Activated gamma-delta T cell treated with Interleukin-2 at 50 U/mL for 16 hours (primary cell): ENCODE results near the gene MEIS2.

Experiments used
- DNase-seq: peaks from one replicate; pipeline ENCODE4 v3.0.0-alpha.2; 2020

The MEIS2 gene

DNA sequence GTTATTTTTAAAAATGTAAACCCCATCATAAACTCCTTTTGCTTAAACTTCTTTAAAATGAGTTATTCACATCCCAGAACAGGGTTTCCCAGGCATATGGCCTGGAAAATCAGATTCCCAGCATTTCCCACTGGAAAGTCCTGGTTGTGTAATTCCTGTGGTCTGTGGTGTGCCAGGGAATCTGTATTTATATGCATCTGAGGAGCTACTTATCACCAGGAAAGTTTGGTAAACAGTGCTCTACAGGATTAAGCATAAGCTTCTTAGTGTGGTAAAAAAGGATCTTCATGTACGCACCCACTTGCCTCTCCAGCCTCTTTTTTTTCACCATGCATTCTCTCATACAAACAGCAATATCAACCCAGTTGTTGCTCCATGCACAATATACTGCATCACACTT is 28.2 kb downstream of the MEIS2 start:
- no peak for DNase-seq

DNA sequence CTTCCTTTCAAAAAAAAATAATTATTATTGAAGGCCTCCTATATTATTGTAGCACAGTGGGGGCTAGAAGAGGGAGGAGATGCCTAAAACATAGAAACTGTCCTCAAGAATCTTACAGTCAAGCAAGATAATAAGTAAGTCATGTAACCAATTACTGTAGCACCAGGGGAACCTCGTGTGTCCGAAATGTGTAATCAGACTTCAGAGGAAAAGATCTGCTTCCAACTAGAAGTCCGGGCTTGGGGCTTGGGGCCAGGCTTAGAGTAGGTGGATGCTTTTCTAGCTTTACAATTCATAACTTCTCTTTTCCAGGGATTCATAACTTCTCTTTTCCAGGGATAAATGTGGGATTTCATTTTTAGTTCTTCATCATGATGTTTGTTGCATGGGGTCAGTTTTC is 29.2 kb downstream of the MEIS2 start:
- DNase-seq, result no peak

DNA sequence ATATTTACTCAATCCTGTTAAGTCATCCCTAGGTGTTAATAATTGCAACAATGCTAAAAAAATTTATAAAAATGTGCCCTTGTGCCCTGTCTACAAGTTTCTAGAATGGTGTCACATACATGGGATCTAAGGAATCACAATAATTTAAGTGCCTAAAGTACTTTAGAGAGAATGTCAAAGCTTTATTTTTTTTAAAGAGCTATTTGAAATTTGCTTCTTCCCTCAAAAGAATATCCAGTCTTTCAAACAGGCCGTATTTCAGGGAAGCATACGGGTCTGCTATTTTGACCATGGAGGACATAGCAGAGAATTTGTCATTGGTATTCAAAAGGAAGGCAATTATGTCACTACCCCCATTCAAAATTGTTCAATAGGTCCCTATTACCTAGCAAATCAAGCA is 29.7 kb downstream of the MEIS2 start:
- DNase-seq, result no peak

DNA sequence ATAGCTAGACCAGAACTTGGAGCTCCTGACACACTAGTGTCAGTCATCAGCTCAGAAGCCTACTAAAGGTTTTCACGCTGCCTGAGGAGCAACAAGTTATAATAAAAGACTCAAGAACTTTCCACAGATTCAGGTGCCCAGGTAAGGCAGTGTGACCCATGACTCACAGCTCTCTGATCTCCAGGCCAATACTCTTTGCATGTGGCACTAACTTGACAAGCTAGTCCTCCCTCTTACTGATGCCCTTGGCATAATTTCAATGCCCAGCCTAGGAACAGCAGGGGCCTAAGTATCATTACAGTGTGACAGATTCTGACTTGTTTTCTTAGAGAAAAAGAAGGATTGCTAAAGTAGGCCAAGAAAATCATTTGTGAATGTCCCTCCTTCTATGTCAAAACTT is 38.4 kb downstream of the MEIS2 start:
- no peak for DNase-seq

DNA sequence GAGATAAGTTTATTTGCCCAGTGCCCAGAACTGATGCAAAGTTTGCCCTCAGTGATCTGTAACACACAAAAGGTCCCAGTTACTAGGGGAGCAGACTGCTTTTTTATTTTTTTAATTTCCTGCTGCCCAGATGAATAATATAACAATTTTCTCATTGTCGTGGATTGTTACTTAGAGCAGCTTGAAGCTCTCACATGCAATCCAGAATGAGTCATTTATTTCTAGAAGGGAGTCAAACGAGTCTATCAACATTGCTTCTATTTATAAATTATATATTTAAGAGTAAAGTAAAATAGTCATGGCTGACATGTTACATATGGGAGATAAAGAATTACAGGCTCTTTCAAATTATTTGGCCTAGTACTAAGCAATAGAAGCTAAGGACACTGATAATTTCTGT is 41.3 kb downstream of the MEIS2 start:
- DNase-seq, result no peak

DNA sequence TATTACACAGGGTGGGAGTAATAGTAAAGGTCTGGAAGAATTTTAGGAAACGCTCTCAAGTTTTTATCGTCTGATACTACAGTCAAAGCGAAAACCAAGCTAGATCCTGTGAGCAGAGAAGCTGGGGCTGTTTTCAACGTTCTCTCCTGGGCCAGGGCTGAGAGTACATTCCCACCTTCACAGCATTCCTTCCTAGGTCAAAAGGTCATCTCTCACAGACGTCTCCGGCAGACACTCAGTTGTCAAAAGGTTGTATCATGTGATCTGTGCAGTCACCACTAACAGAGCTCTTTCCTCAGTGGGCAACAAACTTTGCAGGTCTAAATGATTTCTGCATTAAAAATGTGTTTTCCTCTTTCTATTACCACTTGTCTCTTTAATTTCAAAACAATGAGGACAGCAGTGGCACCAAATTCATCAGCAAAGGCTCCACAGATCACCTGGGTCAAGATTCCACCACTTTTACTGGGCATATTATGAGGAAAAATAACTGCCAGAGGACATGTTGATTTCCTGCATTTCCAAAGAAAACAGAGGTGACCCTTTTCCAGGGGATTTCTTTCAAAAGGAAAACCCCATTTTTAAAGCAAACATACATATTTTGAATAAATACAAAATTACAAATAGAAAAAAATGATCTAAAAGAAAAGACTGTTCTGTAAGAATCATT is 41.9 kb downstream of the MEIS2 start:
- DNase-seq, result no peak

DNA sequence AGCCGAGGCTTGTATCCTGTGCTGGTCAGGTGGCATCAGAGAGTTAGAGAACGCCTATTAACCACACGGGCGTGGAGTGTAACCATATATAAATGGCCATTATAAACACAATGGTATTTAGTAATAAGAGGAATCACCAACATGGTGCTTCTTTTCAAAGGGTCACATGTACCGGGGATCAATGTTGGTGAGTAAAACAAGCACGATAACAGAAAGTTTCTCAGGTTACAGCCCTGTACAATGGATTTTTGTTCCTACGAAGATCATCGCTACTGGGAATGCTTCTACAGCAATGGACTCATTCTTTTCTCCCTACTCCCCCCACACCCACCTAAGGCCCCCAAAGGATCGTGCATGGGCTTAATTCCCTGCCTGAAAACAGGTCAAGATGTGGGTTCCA is 42.5 kb downstream of the MEIS2 start:
- DNase-seq, result no peak

DNA sequence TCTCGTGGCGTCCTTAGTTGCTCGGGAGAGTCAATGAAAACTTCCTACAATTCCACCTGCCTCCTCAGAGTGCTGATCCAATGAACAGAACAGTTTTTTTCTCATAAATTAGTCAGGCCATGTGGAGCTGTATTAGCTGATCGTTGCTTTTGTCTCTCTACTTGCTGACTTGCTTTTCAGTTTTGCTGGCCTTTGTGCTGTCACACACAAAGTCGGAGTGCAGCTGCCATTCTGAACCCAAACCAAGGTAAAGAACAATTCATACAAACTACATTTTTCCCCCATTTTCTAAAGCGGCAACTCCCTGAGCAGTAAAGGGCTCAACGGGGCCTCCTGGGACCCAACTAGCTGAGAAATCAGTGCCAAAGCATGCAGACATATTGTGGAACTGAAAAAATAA is 43.1 kb downstream of the MEIS2 start:
- no peak for DNase-seq

DNA sequence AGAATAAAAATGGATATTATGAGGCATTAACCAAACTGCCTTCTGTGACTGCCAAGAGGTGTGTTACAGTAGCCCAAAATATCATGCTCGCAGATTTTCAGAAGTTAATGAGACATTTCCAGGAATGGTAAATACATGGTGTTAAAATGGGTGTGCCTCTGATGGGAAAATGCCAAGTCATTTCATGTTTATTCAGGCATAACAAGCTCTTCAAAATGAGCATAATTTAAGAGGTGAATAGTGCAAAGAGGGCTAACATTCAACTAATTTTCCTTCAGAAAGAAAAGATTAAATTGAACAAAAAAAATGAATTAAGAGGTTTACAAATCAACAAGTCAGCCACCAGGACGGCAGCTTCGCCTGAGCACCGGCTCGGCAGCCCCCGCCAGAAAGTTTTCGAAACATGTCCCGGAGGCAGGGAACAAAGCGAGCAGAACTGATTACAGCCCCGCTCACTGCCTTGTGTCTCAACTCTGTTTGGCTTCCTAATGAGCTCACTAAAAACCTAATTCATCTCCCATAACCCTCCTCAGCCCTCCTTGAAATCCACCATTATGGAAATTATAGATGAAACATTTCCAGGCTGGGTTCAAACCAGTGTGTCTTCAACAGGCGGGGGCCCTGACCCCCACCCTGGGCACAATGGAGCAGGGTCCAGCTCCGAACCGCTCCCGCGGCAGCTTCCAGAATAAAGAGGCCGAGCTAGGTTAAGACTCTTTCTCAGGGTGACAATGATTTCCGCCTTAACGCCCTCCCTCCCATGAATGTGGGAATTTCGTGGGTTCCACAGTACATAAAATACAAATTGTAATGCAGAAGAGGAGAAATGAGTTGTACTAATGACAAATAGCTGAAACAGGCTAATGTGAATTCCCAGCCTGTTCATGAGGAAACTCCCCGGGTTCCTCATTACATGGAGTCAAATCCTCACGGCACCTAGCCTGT is 43.9 kb downstream of the MEIS2 start:
- no peak for DNase-seq

DNA sequence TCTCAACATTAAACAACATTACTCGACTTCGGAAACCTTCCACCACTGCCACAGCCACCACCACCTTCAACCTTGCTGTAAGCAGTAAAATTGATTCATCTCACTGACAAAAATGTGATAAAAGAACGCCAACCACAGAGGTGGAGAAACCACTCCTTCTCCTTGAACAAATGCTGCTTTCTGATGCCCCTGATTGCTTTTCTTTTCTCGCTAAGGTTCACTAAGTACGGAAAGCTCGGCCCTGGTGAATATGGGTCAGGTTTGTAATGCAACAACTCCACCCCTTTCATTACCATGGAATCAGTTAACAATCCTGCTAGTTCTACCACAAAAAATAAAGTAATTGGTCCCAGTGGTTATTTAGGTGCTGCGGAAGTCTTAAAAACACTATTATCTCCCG is 44.9 kb downstream of the MEIS2 start:
- no peak for DNase-seq

DNA sequence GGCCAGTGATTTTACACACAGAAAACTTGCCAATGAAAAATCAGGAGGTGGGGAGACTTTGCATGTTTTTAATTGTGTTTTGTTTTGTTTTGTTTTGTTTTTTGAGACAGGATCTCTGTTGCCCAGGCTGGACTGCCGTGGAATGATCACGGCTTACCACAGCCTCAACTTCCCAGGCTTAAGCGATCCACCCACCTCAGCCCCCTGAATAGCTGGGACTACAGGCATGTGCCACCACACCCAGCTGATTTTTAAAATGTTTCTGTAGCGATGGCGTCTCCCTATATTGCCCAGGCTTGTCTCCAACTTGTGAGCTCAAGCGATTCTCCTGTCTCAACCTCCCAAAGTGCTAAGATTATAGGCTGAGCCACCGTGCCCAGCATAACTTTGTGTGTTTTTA is 46.0 kb downstream of the MEIS2 start:
- DNase-seq, result no peak

DNA sequence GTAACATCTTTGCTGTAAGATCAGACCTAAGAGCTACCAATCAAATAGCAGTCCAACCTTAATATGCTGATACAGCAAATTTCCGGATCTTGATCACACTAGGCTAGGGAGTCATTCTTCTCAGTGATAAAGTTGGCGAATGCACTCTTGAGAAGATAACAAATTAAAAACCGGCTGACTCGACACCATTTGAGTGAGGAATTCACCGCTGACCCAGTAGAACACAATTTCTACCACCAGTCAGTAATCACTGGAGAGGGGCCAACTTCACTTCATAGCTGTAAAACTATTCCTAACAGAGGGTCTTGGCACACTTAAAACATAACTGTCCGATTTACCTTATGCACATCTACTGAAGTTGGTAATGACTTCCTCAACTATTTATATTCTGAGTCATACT is 47.2 kb downstream of the MEIS2 start:
- no peak for DNase-seq

DNA sequence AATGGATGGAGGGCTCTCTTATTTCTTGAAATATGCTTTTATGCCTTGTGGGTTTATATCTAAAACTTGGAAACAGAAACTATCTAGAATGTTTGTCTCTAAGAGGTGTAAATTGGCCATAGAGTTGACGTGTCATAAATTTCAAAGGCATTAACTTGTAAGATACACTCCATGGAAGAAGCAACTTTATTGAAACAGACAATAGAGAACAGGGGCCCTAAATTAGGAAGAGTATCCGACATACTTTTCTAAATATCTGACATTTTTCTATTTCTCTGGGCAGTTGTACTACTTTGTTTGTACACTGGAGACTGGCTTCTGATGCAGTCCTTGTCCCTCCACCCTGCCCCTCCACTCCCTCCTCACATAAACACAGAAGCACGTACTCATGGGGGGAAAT is 50.0 kb downstream of the MEIS2 start:
- no peak for DNase-seq

DNA sequence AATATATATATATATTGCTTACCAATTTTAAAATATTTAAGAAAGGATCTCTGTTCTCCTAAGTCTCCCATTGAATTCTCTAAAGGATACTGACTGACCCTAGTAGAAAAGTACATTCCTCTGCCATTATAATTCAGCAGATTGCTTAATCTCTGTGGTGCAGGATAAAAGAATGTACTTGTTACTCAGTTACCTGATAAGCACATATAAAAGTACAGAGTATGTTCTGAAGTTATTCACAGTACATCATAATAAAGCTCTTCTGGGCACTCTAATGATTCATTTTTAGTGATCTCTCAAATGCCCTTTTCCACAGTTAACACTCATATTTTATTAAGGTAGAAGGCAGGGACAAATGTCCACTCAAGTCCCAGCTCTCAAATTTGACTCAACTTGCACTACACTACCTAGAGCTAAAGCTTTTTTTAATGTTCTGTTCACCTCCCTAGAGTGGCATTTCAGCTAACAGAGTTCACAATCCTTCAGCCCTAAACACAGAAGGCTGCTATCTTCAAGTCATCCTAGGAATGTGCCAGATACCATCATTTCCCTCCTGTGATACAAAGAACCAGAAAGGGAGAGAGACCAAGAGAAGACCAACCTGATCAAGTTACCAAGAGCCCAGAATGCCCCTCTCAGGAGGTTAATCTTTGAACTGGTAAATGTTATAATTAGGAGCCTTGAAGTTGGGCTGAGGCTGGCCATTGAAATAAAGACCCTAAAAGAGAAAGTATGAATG is 53.3 kb downstream of the MEIS2 start:
- no peak for DNase-seq

DNA sequence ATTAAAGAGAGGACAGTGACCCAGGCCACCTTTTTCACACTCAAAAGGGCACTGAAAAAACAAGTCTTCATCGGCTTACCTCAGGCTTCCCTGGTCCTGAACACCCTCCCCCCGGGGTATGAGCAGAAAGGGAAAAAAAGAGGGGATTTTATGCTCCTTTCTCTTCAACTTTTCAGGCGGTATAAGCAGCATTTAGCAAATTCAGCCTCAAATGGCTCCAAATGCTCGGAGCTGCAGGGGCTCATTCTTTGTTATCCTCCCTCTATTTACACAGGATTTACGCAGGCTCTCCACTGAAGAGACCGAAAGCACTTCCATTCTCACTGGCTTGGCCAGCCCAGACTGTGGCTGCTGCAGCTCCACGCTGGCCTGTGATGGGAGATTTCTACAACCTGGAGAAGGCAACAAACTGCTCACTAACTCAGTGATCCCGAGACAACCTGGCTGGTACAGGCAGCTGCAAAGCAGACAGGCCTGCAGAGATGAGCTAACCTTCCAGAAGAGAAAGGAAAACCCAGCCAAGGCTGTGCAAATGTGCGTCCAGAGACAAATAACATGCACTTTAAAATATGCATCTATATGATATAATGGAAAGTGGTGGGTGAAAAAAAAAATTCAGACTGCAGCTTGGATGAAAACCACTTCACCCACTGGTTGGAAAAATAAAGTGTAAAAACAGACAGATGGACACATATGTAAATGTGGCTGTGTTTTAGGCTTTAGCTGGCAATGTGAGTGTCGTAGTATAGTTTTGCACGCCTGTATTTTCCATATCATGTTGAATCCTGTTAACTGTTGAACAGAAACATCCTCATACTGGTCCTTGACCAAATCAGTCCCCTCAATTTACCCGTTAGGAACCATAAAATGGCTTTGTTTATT is 54.2 kb downstream of the MEIS2 start:
- DNase-seq, result no peak

DNA sequence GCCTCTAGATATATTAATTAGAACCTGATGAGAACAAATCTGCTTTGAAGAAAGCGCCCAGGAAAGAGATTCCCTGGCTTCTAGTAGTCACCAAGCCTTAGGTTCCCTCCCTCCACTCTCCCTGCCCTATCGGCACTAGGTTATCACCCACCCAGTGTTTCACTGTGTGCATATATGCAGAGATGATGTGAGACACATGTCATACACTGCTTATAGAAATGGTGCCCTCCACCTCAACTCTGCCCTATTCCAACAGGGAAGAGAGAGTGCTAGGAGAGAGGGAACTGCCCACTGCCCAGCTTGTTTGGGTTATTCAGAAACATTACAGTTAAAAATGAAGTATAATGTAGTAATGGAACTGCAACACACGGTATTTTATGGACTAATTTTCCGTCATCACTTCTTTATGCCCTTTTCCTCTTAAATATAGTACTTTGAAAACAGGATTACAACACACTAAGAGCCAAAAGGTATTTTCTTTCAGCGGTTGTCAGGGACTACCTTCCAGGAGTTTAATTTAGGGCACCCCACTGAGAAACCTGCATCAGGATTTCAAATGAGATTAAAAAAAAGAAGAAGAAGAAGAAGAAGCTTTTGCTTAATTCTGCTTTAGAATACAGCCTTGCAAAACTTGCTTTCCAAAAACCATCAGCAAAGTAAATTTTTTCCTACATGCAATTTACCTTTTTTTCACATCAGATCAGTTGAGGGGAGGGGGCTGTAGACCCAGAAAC is 55.3 kb downstream of the MEIS2 start:
- DNase-seq, result no peak

DNA sequence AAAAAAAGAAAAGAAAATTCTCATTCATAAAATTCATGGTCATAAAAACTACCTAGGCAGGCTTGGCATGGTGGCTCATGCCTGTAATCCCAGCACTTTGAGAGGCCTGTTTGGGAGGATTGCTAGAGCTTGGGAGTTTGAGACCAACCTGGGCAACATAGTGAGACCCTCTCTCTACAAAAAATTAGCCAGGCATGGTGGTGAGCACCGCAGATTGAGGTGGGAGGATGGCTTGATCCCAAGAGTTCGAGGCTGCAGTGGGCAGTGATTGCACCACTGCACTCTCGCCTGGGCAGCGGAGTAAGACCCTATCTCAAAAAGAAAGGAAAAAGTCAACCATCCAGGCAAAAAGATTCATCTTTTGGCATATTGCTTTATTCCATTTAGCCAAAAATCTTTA is 58.5 kb downstream of the MEIS2 start:
- no peak for DNase-seq

DNA sequence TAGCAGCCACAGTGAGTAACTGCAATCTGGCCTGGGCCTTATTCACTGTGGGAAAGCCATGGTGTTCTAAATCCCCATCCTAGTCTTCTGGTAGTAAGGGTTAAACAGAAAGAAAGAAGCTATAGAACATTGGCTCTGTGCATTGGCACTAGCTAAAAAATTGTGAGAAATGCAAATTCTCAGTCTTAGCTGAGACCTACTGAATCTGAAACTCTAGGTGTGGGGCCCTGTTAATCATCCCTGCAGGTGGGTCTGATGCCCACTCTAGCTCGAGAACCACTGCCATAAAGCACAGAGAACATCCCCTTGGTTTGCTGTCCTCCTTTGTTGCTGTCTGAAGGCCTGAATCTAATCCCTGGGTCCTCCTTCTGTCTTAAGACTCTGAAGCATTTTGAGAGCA is 59.3 kb downstream of the MEIS2 start:
- no peak for DNase-seq

DNA sequence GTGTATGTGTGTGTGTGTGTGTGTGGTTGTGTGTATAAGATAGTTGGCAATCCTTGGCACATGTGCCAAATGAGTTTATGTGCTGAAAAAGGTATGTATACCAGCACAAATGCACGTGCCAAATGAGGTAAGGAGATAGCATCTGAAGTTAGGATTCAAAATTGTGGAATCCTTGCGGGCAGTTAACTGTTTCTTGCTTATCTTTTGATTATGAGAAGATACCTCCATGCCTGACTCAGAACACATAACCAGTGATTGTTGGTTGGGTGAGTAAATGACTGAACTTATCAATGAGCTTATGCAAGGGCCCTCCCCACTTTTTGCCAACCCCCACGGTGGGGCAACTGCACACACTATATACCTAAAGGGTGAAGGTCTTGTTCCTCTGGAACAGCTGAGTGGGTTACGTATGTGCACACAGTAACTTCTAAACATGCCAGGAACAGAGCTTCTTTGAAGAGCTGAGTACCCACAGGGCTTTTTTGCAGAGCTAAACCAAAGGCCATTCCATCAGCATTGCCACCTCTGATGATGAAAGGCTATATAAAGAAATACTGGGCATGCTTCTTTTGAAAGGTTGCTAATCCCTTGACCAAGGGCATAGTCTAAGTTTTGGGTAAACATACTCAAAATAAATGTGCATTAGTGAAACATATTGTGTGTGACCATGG is 60.1 kb downstream of the MEIS2 start:
- no peak for DNase-seq

DNA sequence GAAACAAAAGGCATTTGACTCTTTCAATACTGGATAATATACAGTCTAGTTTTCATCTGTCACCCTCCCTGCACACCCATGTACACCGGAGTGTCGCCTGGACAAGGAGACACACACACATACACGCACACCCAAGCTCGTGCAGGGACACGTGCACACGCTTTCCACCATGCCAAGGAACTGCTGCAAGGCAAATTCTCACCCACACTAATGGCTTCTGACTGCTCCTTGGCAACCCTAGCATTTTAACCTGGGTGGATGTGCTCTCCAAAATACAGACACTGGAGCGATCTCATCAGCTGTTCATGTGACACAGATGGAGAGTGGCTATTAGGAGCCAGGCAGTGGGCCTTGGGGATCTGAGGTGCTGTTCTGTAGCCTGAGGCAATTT is 61.6 kb downstream of the MEIS2 start:
- DNase-seq, result no peak
